Tibial nerve (tissue), 4 donors: ENCODE measurements around the gene THAP10. TPM values are rescaled to one million over a fixed set of nuclear protein-coding genes. Genes with fewer than 3 reads are reported as not detected.

Experiments used
- DNase-seq, 2 donors: peaks; one replicate each; pipeline ENCODE4 v3.0.0-alpha.2; 2019; ENCODE audit warnings: low spot score in 2 of 2
- H3K27ac ChIP-seq, 4 donors: fragments of 200-600 bp; sonication (generic) in 3 of 4; one replicate each; pipeline ENCODE4 v1.5.1; 2017 to 2019; ENCODE audit warnings: mild to moderate bottlenecking in 1 of 4
- H3K27me3 ChIP-seq, 2 donors: fragments of 200-600 bp; sonication (generic) in 1 of 2; one replicate each; pipeline versions ENCODE4 v1.5.1 to v1.6.0; 2017 to 2019
- H3K36me3 ChIP-seq, 3 donors: fragments of 200-600 bp; sonication (generic); one replicate each; pipeline ENCODE4 v1.5.1; 2018 to 2019
- H3K4me1 ChIP-seq, 4 donors: fragments of 200-600 bp; sonication (generic) in 3 of 4; one replicate each; pipeline ENCODE4 v1.5.1; 2017 to 2019
- H3K4me3 ChIP-seq, 4 donors: fragments of 200-600 bp; sonication (generic) in 3 of 4; one replicate each; pipeline ENCODE4 v1.5.1; 2017 to 2019; ENCODE audit warnings: mild to moderate bottlenecking in 1 of 4, moderate library complexity in 1 of 4
- H3K9me3 ChIP-seq, 4 donors: fragments of 200-600 bp; sonication (generic) in 3 of 4; one replicate each; pipeline ENCODE4 v1.5.1; 2017 to 2019
- CTCF ChIP-seq, 5 experiments: fragments of 200-600 bp in 3 of 5; fragments of 450-650 bp in 2 of 5; sonication (generic) in 3 of 5; IDR thresholded peaks; one replicate each; pipeline ENCODE4 v1.5.1; 2016 to 2019; ENCODE audit warnings: antibody characterized with exemption in 5 of 5, mild to moderate bottlenecking in 3 of 5, moderate library complexity in 2 of 5
- EP300 ChIP-seq, 2 donors: sonication (generic); formaldehyde crosslinking; IDR thresholded peaks; one replicate each; pipeline ENCODE4 v1.6.1; 2017; ENCODE audit warnings: antibody characterized with exemption in 2 of 2, mild to moderate bottlenecking in 1 of 2
- POLR2A ChIP-seq, 2 donors: fragments of 450-650 bp; IDR thresholded peaks; one replicate each; pipeline ENCODE4 v1.6.1; 2017; ENCODE audit warnings: antibody characterized with exemption in 2 of 2, mild to moderate bottlenecking in 2 of 2, moderate library complexity in 2 of 2
- WGBS, 2 donors: methylation state at CpG; one replicate each; pipeline ENCODE4 v1.1.5; 2018; 5-methylcytosine and 5-hydroxymethylcytosine counted together
- total RNA-seq, 4 donors: library from RNA; depleted of rRNA; stranded (reverse); fragments of >200 nt; gene quantifications; one replicate each; pipeline ENCODE4 v1.1.0, GENCODE V29; 2016

Gene THAP10
- total RNA-seq, 4 donors from 2014 or later: 1.2 to 9.8 (median 3.0) TPM

- H3K36me3 ChIP-seq: peaks cover 0 to 61% (median 0%) of the 10 kb centered on the region in 3 donors
These were observed 58.8 kb downstream of the THAP10 start for GRCh38 chr15:70833422-70833821.

GRCh38 chr15:70832176-70832575 is 60.1 kb downstream of the THAP10 start:
- Histone ChIP-seq H3K4me3 (no peak overlapping the region), H3K36me3 (peaks cover 0 to 61% (median 0%) of the 10 kb centered on the region in 3 donors), H3K27me3 (no peaks in the 10 kb centered on the region), H3K9me3 (no peaks in the 10 kb centered on the region), H3K27ac (no peak overlapping the region), H3K4me1 (peaks cover 0 to 50% (median 6%) of the 10 kb centered on the region in 4 donors)
- TF ChIP-seq CTCF (IDR thresholded peaks at IDR 0.05) (no peak), EP300 (IDR thresholded peaks at IDR 0.05) (no peak), POLR2A (IDR thresholded peaks at IDR 0.05) (no peak)
- no peak for DNase-seq
- WGBS, 2 donors: 92 to 97% methylated on average over 18 of the region's 20 CpGs

More at GRCh38 chr15:70833422-70833821, 58.8 kb downstream of the THAP10 start:
- TF ChIP-seq POLR2A (IDR thresholded peaks at IDR 0.05) (no peak), EP300 (IDR thresholded peaks at IDR 0.05) (no peak), CTCF (IDR thresholded peaks at IDR 0.05) (no peak)
- Histone ChIP-seq H3K27ac (peak overlapping the region in 1 of 4 donors; percentile 73), H3K9me3 (no peaks in the 10 kb centered on the region), H3K4me3 (no peak overlapping the region), H3K4me1 (peaks cover 0 to 48% (median 6%) of the 10 kb centered on the region in 4 donors), H3K27me3 (no peaks in the 10 kb centered on the region)
- 80 to 88% methylated on average over 3 of the region's 3 CpGs for WGBS, 2 donors
- no peak for DNase-seq

Other genes with a start within 250 kb of the THAP10 start
- gene UACA, start 128.9 kb downstream of the THAP10 start, total RNA-seq: 100 to 1,000 TPM; 107 to 210 (median 168) TPM
- 10 to 100 TPM; 29.9 to 86.3 (median 54.8) TPM for gene LARP6, start 38.3 kb downstream of the THAP10 start, total RNA-seq
- 10 to 100 TPM in 2 of 4 donors, 1 to 10 TPM in 2; 8.8 to 11.1 (median 9.5) TPM for gene LRRC49, start 393 bp upstream of the THAP10 start, total RNA-seq
- gene THSD4, start 223.0 kb upstream of the THAP10 start, total RNA-seq: 10 to 100 TPM in 3 of 4 donors, 1 to 10 TPM in 1; 9.6 to 25.1 (median 21.2) TPM